ENCODE data around the gene MFGE8. TPM values are rescaled to one million over a fixed set of nuclear protein-coding genes. Genes with fewer than 3 reads are reported as not detected.

MFGE8 gene
- total and polyA plus RNA-seq, 8 donors, result 6.1 to 34.5 (median 23.8) TPM

GRCh38 chr15:88954431-88955277, 41.5 kb upstream of the MFGE8 start:
- no peaks in the 10 kb centered on the region for H3K9me3 ChIP-seq
- ATAC-seq (no peak), DNase-seq (peak in 1 of 6 donors; percentile 41), FAIRE-seq (no peak)
- intact Hi-C loops (cut with DNase I), result no loop called here
- WGBS, 2 donors, result 71 to 78% methylated on average over 15 of the region's 15 CpGs
- no peaks in the 10 kb centered on the region for H3K27me3 ChIP-seq
- H3K36me3 ChIP-seq, result no peaks in the 10 kb centered on the region
- H3K27ac ChIP-seq, result no peak overlapping the region
- no peak for TF ChIP-seq CTCF (IDR thresholded peaks at IDR 0.05)
- H3K4me3 ChIP-seq, result no peak overlapping the region
- no peaks in the 10 kb centered on the region for H3K4me1 ChIP-seq

- intact Hi-C loops (cut with DNase I), result no loop called here
- H3K36me3 ChIP-seq, result no peaks in the 10 kb centered on the region
- TF ChIP-seq CTCF (IDR thresholded peaks at IDR 0.05), result no peak
- ATAC-seq (no peak), FAIRE-seq (no peak), DNase-seq (no peak)
- H3K27me3 ChIP-seq, result no peaks in the 10 kb centered on the region
- 70 to 91% methylated on average over 6 of the region's 6 CpGs for WGBS, 2 donors
- no peak overlapping the region for H3K27ac ChIP-seq
- H3K4me3 ChIP-seq, result no peak overlapping the region
- no peaks in the 10 kb centered on the region for H3K9me3 ChIP-seq
- H3K4me1 ChIP-seq, result no peaks in the 10 kb centered on the region
These were observed 37.5 kb upstream of the MFGE8 start for GRCh38 chr15:88950600-88951160.

- Histone ChIP-seq H3K27me3 (no peaks in the 10 kb centered on the region), H3K27ac (no peak overlapping the region), H3K36me3 (no peaks in the 10 kb centered on the region), H3K9me3 (no peaks in the 10 kb centered on the region), H3K4me1 (no peaks in the 10 kb centered on the region), H3K4me3 (no peak overlapping the region)
- DNase-seq (no peak), FAIRE-seq (no peak), ATAC-seq (no peak)
- no peak for TF ChIP-seq CTCF (IDR thresholded peaks at IDR 0.05)
- WGBS, 2 donors, result 75 to 76% methylated on average over 5 of the region's 5 CpGs
- intact Hi-C loops (cut with DNase I), result no loop called here
These were observed 36.7 kb upstream of the MFGE8 start for GRCh38 chr15:88949734-88950400.

- WGBS, 2 donors, result 54 to 61% methylated on average over 4 of the region's 4 CpGs
- Histone ChIP-seq H3K4me3 (no peak overlapping the region), H3K27me3 (no peaks in the 10 kb centered on the region), H3K9me3 (no peaks in the 10 kb centered on the region), H3K36me3 (no peaks in the 10 kb centered on the region), H3K4me1 (no peaks in the 10 kb centered on the region), H3K27ac (no peak overlapping the region)
- FAIRE-seq (no peak), ATAC-seq (no peak), DNase-seq (no peak)
- no peak for TF ChIP-seq CTCF (IDR thresholded peaks at IDR 0.05)
- intact Hi-C loops (cut with DNase I), result no loop called here
These were observed 27.0 kb upstream of the MFGE8 start for GRCh38 chr15:88940110-88940675.

All from pancreas (tissue), 10 donors.